Activated CD4-positive, alpha-beta T cell treated with anti-CD3 and anti-CD28 coated beads for 36 hours (primary cell): ENCODE measurements around the gene OSM. TPM values are rescaled to one million over a fixed set of nuclear protein-coding genes. Genes with fewer than 3 reads are reported as not detected.
"Not testable (repeated sequence)": the region's sequence is repeated elsewhere in the genome, so short reads cannot be mapped to it uniquely, and the experiment has no call there.

Experiments
- ATAC-seq: fragments of 200-7000 bp; cut with Tn5 transposase; one replicate; pipeline ENCODE4 v1.10.0; 2021; ENCODE audit warnings: mild to moderate bottlenecking, moderate library complexity
- CTCF ChIA-PET: fragments of 350-600 bp; sonication (Branson Sonifier 250); formaldehyde crosslinking; loops from one replicate; lab custom pipeline; 2021; ENCODE audit warnings: antibody characterized with exemption; lab: Charles Lee
- POLR2A ChIA-PET: fragments of 350-600 bp; sonication (Branson Sonifier 250); formaldehyde crosslinking; loops from one replicate; lab custom pipeline; 2021; ENCODE audit warnings: antibody characterized with exemption, inconsistent platforms; lab: Charles Lee
- DNase-seq: peaks from one replicate; pipeline ENCODE4 v3.0.0-alpha.2; 2020
- H3K27ac Mint-ChIP-seq: one replicate; pipeline ENCODE4 v1.8.0; 2021; ENCODE audit warnings: mixed read lengths
- H3K27me3 Mint-ChIP-seq: one replicate; pipeline ENCODE4 v1.8.0; 2021; ENCODE audit warnings: mixed read lengths
- H3K36me3 Mint-ChIP-seq: one replicate; pipeline ENCODE4 v1.8.0; 2021; ENCODE audit warnings: low read depth, mixed read lengths
- H3K4me1 Mint-ChIP-seq: one replicate; pipeline ENCODE4 v1.8.0; 2021; ENCODE audit warnings: mixed read lengths
- H3K4me3 Mint-ChIP-seq: one replicate; pipeline ENCODE4 v1.8.0; 2021; ENCODE audit warnings: mild to moderate bottlenecking, moderate library complexity, mixed read lengths
- H3K9me3 Mint-ChIP-seq: one replicate; pipeline ENCODE4 v1.8.0; 2021; ENCODE audit warnings: low read depth, mixed read lengths
- intact Hi-C, 2 experiments: fragments of 100-400 bp; cut with DNase I in 1 of 2; cut with micrococcal nuclease in 1 of 2; formaldehyde crosslinking; loops; one replicate each; pipeline versions ENCODE4 v1.14.2 to v1.15.1; 2022 to 2024; cut with DNase I, micrococcal nuclease
- total RNA-seq, 2 experiments: library from RNA; stranded (reverse); gene quantifications; one replicate each; pipeline ENCODE4 v1.2.3, GENCODE V29; 2021

The OSM gene
- total RNA-seq, 2 experiments from 2014 or later = 13.8 to 17.6 TPM

GRCh38 chr22:30234786-30235470, 31.7 kb downstream of the OSM start:
- intact Hi-C loops = loop anchor here in 1 of 2 experiments (5.0 kb wide), 1 partner anchor 38 kb away; no protein-coding TSS in a partner anchor
- Mint-ChIP-seq H3K36me3 (peaks cover 1% of the 10 kb centered on the region), H3K9me3 (no peaks in the 10 kb centered on the region), H3K4me3 (no peak overlapping the region), H3K27ac (no peak overlapping the region), H3K4me1 (no peaks in the 10 kb centered on the region), H3K27me3 (no peaks in the 10 kb centered on the region)
- ATAC-seq = no peak
- DNase-seq = no peak
- ChIA-PET CTCF (interaction anchor here (0.7 to 0.9 kb wide), 2 partner anchors 92 to 121 kb away, joined by 3 read pairs; partner anchors contain the start of gene TBC1D10A), POLR2A (no interaction called here)

GRCh38 chr22:30234325-30234724, 32.3 kb downstream of the OSM start:
- H3K27ac Mint-ChIP-seq, H3K9me3 Mint-ChIP-seq, H3K36me3 Mint-ChIP-seq, H3K4me1 Mint-ChIP-seq, DNase-seq, H3K27me3 Mint-ChIP-seq, H3K4me3 Mint-ChIP-seq, ATAC-seq, intact Hi-C loops: not testable (repeated sequence)
- ChIA-PET CTCF (interaction anchor here (0.7 kb wide), 1 partner anchor 120 kb away, joined by 3 read pairs; no protein-coding TSS in a partner anchor), POLR2A (interaction anchor here (0.6 kb wide), 1 partner anchor 48 kb away, joined by 3 read pairs; no protein-coding TSS in a partner anchor)

- Mint-ChIP-seq H3K27ac (no peak overlapping the region), H3K9me3 (no peaks in the 10 kb centered on the region), H3K4me3 (no peak overlapping the region), H3K4me1 (no peaks in the 10 kb centered on the region), H3K36me3 (no peaks in the 10 kb centered on the region), H3K27me3 (no peaks in the 10 kb centered on the region)
- POLR2A ChIA-PET = interaction anchor here (0.6 kb wide), 1 partner anchor 48 kb away, joined by 3 read pairs; no protein-coding TSS in a partner anchor
- DNase-seq (no peak), ATAC-seq (no peak)
- CTCF ChIA-PET = no interaction called here
- intact Hi-C loops = no loop called here
These were observed 33.1 kb downstream of the OSM start for GRCh38 chr22:30233582-30233981.

DNA sequence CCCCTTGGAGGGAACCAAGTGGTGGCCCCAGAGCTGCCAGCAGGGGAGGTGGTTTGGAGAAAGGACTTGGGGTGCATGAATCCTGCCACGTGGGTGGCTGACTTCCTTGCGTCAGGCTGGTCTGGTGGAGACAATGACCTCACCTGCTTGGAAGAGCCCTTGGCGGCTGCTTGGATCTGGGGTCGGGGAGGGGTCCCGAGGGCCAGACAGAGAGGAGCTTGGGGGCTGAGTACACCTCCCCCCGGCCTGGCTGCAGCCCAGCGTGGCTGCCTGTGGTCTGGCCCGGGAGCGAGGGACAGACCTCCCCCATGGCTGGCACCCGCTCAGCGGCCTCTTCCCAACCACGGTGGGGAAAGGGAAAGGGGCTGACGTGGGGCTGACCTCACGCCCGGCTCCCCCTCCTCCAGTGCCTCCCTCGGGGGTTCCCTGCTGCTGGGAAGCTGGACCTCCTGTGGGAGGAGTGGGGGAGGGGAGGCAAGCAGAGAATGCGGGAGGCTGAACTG, 33.9 kb downstream of the OSM start:
- ATAC-seq = no peak
- no peaks in the 10 kb centered on the region for H3K27me3 Mint-ChIP-seq
- H3K27ac Mint-ChIP-seq = no peak overlapping the region
- H3K4me3 Mint-ChIP-seq = no peak overlapping the region
- no peaks in the 10 kb centered on the region for H3K9me3 Mint-ChIP-seq
- H3K4me1 Mint-ChIP-seq = peaks cover 3% of the 10 kb centered on the region
- POLR2A ChIA-PET = interaction anchor here (0.6 kb wide), 1 partner anchor 35 kb away, joined by 8 read pairs; no protein-coding TSS in a partner anchor
- DNase-seq = no peak
- CTCF ChIA-PET = no interaction called here
- no peaks in the 10 kb centered on the region for H3K36me3 Mint-ChIP-seq
- intact Hi-C loops = no loop called here

GRCh38 chr22:30230787-30231461, 35.7 kb downstream of the OSM start:
- ATAC-seq (no peak), DNase-seq (no peak)
- no peak overlapping the region for H3K4me3 Mint-ChIP-seq
- no peaks in the 10 kb centered on the region for H3K9me3 Mint-ChIP-seq
- no peaks in the 10 kb centered on the region for H3K27me3 Mint-ChIP-seq
- ChIA-PET CTCF (interaction anchor here (0.7 kb wide), 1 partner anchor 32 kb away, joined by 3 read pairs; no protein-coding TSS in a partner anchor), POLR2A (no interaction called here)
- peaks cover 7% of the 10 kb centered on the region for H3K4me1 Mint-ChIP-seq
- intact Hi-C loops = no loop called here
- no peaks in the 10 kb centered on the region for H3K36me3 Mint-ChIP-seq
- H3K27ac Mint-ChIP-seq = no peak overlapping the region

- ATAC-seq = no peak
- ChIA-PET CTCF (interaction anchor here (0.7 kb wide), 1 partner anchor 33 kb away, joined by 3 read pairs; no protein-coding TSS in a partner anchor), POLR2A (interaction anchor here (0.7 kb wide), 1 partner anchor 61 kb away, joined by 3 read pairs; no protein-coding TSS in a partner anchor)
- Mint-ChIP-seq H3K9me3 (no peaks in the 10 kb centered on the region), H3K4me1 (peaks cover 7% of the 10 kb centered on the region), H3K36me3 (no peaks in the 10 kb centered on the region), H3K4me3 (no peak overlapping the region), H3K27ac (no peak overlapping the region), H3K27me3 (no peaks in the 10 kb centered on the region)
- intact Hi-C loops = no loop called here
- no peak for DNase-seq
These were observed 36.3 kb downstream of the OSM start for GRCh38 chr22:30230330-30230729.

GRCh38 chr22:30228509-30229359, 37.9 kb downstream of the OSM start:
- H3K36me3 Mint-ChIP-seq = no peaks in the 10 kb centered on the region
- no peaks in the 10 kb centered on the region for H3K27me3 Mint-ChIP-seq
- intact Hi-C loops = no loop called here
- peaks cover 13% of the 10 kb centered on the region for H3K4me1 Mint-ChIP-seq
- no peaks in the 10 kb centered on the region for H3K9me3 Mint-ChIP-seq
- DNase-seq (no peak), ATAC-seq (no peak)
- H3K27ac Mint-ChIP-seq = no peak overlapping the region
- H3K4me3 Mint-ChIP-seq = no peak overlapping the region
- ChIA-PET POLR2A (interaction anchor here (0.6 kb wide), 2 partner anchors 36 to 50 kb away, joined by 3 to 4 read pairs; no protein-coding TSS in a partner anchor), CTCF (no interaction called here)

- DNase-seq (no peak), ATAC-seq (no peak)
- ChIA-PET CTCF (no interaction called here), POLR2A (interaction anchor here (0.6 kb wide), 2 partner anchors 37 to 49 kb away, joined by 3 to 4 read pairs; no protein-coding TSS in a partner anchor)
- Mint-ChIP-seq H3K27me3 (no peaks in the 10 kb centered on the region), H3K36me3 (no peaks in the 10 kb centered on the region), H3K4me3 (no peak overlapping the region), H3K4me1 (peaks cover 21% of the 10 kb centered on the region), H3K9me3 (no peaks in the 10 kb centered on the region), H3K27ac (no peak overlapping the region)
- intact Hi-C loops = no loop called here
These were observed 39.0 kb downstream of the OSM start for GRCh38 chr22:30227438-30228228.

DNA sequence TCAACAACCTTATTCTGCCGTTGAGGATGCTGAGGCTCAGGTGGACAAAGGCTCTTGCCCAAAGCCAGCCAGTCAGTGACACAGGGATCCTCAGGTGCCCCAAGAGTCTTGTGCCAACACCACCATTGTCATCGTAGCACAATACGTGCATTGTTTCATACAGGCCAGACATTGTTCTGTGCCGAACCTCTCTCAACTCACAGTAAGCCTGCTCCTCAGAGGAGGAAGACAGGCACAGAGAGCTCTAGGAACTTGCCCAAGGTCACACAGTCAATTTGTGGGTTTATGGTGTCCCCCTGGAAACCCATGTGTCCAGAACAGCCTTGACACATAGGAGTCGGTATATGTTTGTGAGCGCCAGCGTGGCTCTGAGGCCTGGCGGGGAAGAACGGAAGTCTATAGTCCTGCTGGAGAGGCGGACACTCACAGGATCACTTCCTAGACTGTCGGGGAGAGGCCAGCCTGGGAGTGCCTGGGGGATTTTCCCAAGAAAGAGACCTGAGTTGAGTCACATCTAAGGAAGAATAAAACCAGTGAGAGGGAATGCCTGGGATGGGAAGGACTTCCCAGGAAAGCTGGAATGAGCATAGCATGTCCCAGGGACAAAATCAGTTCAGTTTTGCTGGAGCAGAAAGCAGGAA, 40.3 kb downstream of the OSM start:
- ChIA-PET POLR2A (interaction anchor here (0.6 kb wide), 1 partner anchor 47 kb away, joined by 3 read pairs; no protein-coding TSS in a partner anchor), CTCF (no interaction called here)
- H3K27me3 Mint-ChIP-seq = no peaks in the 10 kb centered on the region
- DNase-seq (no peak), ATAC-seq (no peak)
- no peaks in the 10 kb centered on the region for H3K36me3 Mint-ChIP-seq
- H3K9me3 Mint-ChIP-seq = no peaks in the 10 kb centered on the region
- intact Hi-C loops = no loop called here
- H3K4me1 Mint-ChIP-seq = peaks cover 32% of the 10 kb centered on the region
- H3K27ac Mint-ChIP-seq = no peak overlapping the region
- H3K4me3 Mint-ChIP-seq = no peak overlapping the region
